ENCODE measurements around the gene FOCAD. TPM values are rescaled to one million over a fixed set of nuclear protein-coding genes. Genes with fewer than 3 reads are reported as not detected.
A peak's percentile ranks its signal among the peaks of the same experiment; 100 is the strongest.

Gene FOCAD
- total RNA-seq, 6 experiments from 2014 or later = 6.4 to 18.3 (median 7.8) TPM

DNA sequence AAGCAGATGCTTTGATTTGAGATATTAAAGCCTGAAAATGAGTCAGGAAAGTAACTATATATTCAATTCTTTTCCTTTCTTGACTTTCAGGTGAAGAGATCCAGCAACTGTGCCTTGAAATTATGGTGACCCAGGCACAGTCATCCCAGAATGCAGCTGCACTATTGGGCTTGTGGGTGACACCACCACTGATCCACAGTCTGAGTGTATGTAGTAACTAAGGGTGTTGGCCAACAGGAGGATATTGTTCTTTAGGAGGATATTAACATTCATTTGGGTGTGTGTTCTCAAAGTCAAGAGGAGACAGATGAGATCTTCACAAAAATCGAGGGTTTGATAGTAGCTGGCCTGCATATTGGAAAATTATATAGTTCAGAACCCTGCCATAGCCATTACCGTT, 294.2 kb downstream of the FOCAD start:
- no peaks in the 10 kb centered on the region for H3K9me3 ChIP-seq
- no peaks in the 10 kb centered on the region for H3K27me3 ChIP-seq
- WGBS (ENCODE audit: insufficient coverage, low coverage, low lambda C conversion rate, missing lambda C conversion rate) = 75% methylated on average over 2 of the region's 2 CpGs
- no peak for ATAC-seq
- H3K4me1 ChIP-seq = no peaks in the 10 kb centered on the region
- H3K4me3 ChIP-seq = no peak overlapping the region
- TF ChIP-seq, protein P1, sequence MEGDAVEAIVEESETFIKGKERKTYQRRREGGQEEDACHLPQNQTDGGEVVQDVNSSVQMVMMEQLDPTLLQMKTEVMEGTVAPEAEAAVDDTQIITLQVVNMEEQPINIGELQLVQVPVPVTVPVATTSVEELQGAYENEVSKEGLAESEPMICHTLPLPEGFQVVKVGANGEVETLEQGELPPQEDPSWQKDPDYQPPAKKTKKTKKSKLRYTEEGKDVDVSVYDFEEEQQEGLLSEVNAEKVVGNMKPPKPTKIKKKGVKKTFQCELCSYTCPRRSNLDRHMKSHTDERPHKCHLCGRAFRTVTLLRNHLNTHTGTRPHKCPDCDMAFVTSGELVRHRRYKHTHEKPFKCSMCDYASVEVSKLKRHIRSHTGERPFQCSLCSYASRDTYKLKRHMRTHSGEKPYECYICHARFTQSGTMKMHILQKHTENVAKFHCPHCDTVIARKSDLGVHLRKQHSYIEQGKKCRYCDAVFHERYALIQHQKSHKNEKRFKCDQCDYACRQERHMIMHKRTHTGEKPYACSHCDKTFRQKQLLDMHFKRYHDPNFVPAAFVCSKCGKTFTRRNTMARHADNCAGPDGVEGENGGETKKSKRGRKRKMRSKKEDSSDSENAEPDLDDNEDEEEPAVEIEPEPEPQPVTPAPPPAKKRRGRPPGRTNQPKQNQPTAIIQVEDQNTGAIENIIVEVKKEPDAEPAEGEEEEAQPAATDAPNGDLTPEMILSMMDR (IDR thresholded peaks at IDR 0.05) = no peak
- no peak for TF ChIP-seq POLR2A (IDR thresholded peaks at IDR 0.05)
- no peaks in the 10 kb centered on the region for H3K36me3 ChIP-seq
- no peak for DNase-seq
- intact Hi-C loops (cut with DNase I) = no loop called here
- H3K27ac ChIP-seq = no peak overlapping the region

DNA sequence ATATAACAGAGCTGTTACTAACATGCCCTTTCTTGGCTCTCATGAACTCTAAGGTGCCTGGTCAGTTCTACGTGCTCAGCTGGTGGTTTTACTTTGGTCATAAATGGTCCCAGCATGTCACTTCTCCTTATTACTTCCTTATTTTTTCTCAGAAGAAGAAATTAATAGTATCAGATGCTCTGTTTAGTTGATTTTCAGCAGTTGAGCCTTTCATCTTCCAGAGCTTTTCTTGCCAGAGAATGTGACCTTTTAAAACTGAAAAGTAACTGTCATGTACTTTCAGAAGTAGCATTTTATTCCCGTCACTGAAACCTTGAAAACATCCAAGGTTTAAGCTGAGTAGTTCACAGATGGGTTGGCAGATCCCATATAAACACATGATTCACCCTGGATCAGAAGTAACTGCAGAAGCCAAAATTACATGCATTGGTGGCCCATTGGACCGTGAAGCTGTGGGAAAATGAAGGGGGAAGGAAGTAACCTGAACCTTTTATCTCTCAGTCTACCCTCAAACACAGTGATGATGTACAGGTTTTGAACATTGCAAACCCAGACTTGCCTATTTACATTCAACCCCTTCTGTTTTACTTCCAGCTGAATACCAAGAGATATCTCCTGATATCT, 296.9 kb downstream of the FOCAD start:
- H3K27ac ChIP-seq = no peak overlapping the region
- DNase-seq (no peak), ATAC-seq (peak in 2 of 4 donors; percentile 49 to 63)
- H3K4me3 ChIP-seq = no peak overlapping the region
- TF ChIP-seq, protein P1 (IDR thresholded peaks at IDR 0.05) = no peak
- no peaks in the 10 kb centered on the region for H3K36me3 ChIP-seq
- intact Hi-C loops (cut with DNase I) = no loop called here
- H3K27me3 ChIP-seq = no peaks in the 10 kb centered on the region
- no peaks in the 10 kb centered on the region for H3K4me1 ChIP-seq
- WGBS (ENCODE audit: insufficient coverage, low coverage, low lambda C conversion rate, missing lambda C conversion rate) = 58% methylated on average over 3 of the region's 3 CpGs
- H3K9me3 ChIP-seq = no peaks in the 10 kb centered on the region

DNA sequence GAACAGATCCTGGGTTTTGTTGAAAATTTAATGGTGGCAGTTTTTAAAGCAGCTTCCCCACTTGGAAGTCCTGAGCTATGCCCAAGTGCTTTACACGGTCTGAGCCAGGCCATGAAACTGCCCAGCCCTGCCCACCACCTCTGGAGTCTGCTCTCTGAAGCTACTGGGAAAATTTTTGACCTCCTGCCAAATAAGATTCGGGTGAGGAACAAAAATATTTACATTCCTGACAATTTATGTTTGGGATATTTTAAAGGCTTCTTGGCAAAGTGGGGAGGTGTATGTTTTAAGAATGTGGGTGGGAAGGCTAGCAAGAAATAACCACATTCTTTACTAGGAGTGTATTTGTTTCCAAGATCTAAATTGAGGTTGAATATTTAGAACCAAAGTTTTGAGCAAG, 297.4 kb downstream of the FOCAD start:
- no peak overlapping the region for H3K27ac ChIP-seq
- H3K36me3 ChIP-seq = no peaks in the 10 kb centered on the region
- no peaks in the 10 kb centered on the region for H3K9me3 ChIP-seq
- intact Hi-C loops (cut with DNase I) = no loop called here
- WGBS (ENCODE audit: insufficient coverage, low coverage, low lambda C conversion rate, missing lambda C conversion rate) = 47% methylated on average over 2 of the region's 2 CpGs
- no peak for ATAC-seq
- H3K27me3 ChIP-seq = no peaks in the 10 kb centered on the region
- H3K4me3 ChIP-seq = no peak overlapping the region
- H3K4me1 ChIP-seq = no peaks in the 10 kb centered on the region
- TF ChIP-seq, protein P1 (IDR thresholded peaks at IDR 0.05) = no peak
- no peak for TF ChIP-seq POLR2A (IDR thresholded peaks at IDR 0.05)
- no peak for DNase-seq

DNA sequence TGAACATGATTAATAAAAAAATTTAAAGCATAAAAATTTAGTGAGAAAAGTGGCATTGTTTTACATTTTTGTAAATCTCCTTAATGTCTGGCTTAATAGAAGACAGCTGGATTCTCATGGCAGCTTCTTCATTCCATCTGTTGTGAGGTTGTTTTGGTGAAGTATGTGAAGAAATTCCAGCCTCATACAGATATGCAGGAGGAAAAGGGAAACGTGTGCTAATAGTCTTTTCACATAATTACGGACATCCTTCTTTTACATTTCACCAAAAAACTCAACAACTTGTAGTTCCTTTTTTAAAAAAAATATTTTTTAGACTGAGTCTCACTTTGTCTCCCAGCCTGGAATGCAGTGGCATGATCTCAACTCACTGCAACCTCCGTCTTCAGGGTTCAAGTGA, 300.4 kb downstream of the FOCAD start:
- Histone ChIP-seq H3K4me3 (no peak overlapping the region), H3K27ac (no peak overlapping the region), H3K27me3 (no peaks in the 10 kb centered on the region), H3K36me3 (no peaks in the 10 kb centered on the region), H3K9me3 (no peaks in the 10 kb centered on the region), H3K4me1 (no peaks in the 10 kb centered on the region)
- ATAC-seq (no peak), DNase-seq (no peak)
- no peak for TF ChIP-seq POLR2A (IDR thresholded peaks at IDR 0.05)
- TF ChIP-seq, protein P1 (IDR thresholded peaks at IDR 0.05) = no peak
- 39% methylated on average over 3 of the region's 3 CpGs for WGBS (ENCODE audit: insufficient coverage, low coverage, low lambda C conversion rate, missing lambda C conversion rate)
- intact Hi-C loops (cut with DNase I) = no loop called here
